ENCODE data around the gene PNPLA7. TPM values are rescaled to one million over a fixed set of nuclear protein-coding genes. Genes with fewer than 3 reads are reported as not detected.

Gene PNPLA7
- total RNA-seq, 1 donor from 2014 or later: 8.8 TPM

GRCh38 chr9:137478613-137478961 is 71.6 kb downstream of the PNPLA7 start:
- Mint-ChIP-seq H3K4me1 (ENCODE audit: low read depth) (no peaks in the 10 kb centered on the region), H3K27me3 (peaks cover 6% of the 10 kb centered on the region), H3K27ac (no peak overlapping the region), H3K36me3 (ENCODE audit: insufficient read depth) (peaks cover 7% of the 10 kb centered on the region), H3K9me3 (ENCODE audit: low read depth) (peaks cover 14% of the 10 kb centered on the region), H3K4me3 (ENCODE audit: low read depth) (no peak overlapping the region)
- no peak for TF ChIP-seq CTCF (IDR thresholded peaks at IDR 0.05; ENCODE audit: unreplicated experiment)
- DNase-seq (ENCODE audit: low spot score, unreplicated experiment): no peak

- TF ChIP-seq CTCF (IDR thresholded peaks at IDR 0.05; ENCODE audit: unreplicated experiment): no peak
- Mint-ChIP-seq H3K4me3 (ENCODE audit: low read depth) (no peak overlapping the region), H3K4me1 (ENCODE audit: low read depth) (no peaks in the 10 kb centered on the region), H3K27ac (no peak overlapping the region), H3K9me3 (ENCODE audit: low read depth) (peaks cover 20% of the 10 kb centered on the region), H3K36me3 (ENCODE audit: insufficient read depth) (peaks cover 9% of the 10 kb centered on the region), H3K27me3 (peaks cover 6% of the 10 kb centered on the region)
- no peak for DNase-seq (ENCODE audit: low spot score, unreplicated experiment)
Measured at GRCh38 chr9:137477778-137478612, 72.2 kb downstream of the PNPLA7 start.

GRCh38 chr9:137476856-137477255 is 73.3 kb downstream of the PNPLA7 start:
- Mint-ChIP-seq H3K27ac (no peak overlapping the region), H3K4me3 (ENCODE audit: low read depth) (no peak overlapping the region)

GRCh38 chr9:137475666-137476065 is 74.5 kb downstream of the PNPLA7 start:
- no peak for DNase-seq (ENCODE audit: low spot score, unreplicated experiment)
- Mint-ChIP-seq H3K9me3 (ENCODE audit: low read depth) (peaks cover 21% of the 10 kb centered on the region), H3K4me3 (ENCODE audit: low read depth) (no peak overlapping the region), H3K4me1 (ENCODE audit: low read depth) (no peaks in the 10 kb centered on the region), H3K27me3 (peaks cover 7% of the 10 kb centered on the region), H3K36me3 (ENCODE audit: insufficient read depth) (peaks cover 9% of the 10 kb centered on the region), H3K27ac (no peak overlapping the region)
- TF ChIP-seq CTCF (IDR thresholded peaks at IDR 0.05; ENCODE audit: unreplicated experiment): no peak

More at GRCh38 chr9:137476856-137477255, 73.3 kb downstream of the PNPLA7 start:
- no peak for TF ChIP-seq CTCF (IDR thresholded peaks at IDR 0.05; ENCODE audit: unreplicated experiment)
- H3K27me3 Mint-ChIP-seq: peaks cover 6% of the 10 kb centered on the region
- DNase-seq (ENCODE audit: low spot score, unreplicated experiment): no peak
- no peaks in the 10 kb centered on the region for H3K4me1 Mint-ChIP-seq (ENCODE audit: low read depth)
- peaks cover 21% of the 10 kb centered on the region for H3K9me3 Mint-ChIP-seq (ENCODE audit: low read depth)
- peaks cover 9% of the 10 kb centered on the region for H3K36me3 Mint-ChIP-seq (ENCODE audit: insufficient read depth)

- TF ChIP-seq CTCF (IDR thresholded peaks at IDR 0.05; ENCODE audit: unreplicated experiment): no peak
- H3K4me1 Mint-ChIP-seq (ENCODE audit: low read depth): no peaks in the 10 kb centered on the region
- H3K4me3 Mint-ChIP-seq (ENCODE audit: low read depth): no peak overlapping the region
- no peak for DNase-seq (ENCODE audit: low spot score, unreplicated experiment)
- H3K27ac Mint-ChIP-seq: no peak overlapping the region
- H3K27me3 Mint-ChIP-seq: peaks cover 4% of the 10 kb centered on the region
- peaks cover 9% of the 10 kb centered on the region for H3K36me3 Mint-ChIP-seq (ENCODE audit: insufficient read depth)
- peaks cover 21% of the 10 kb centered on the region for H3K9me3 Mint-ChIP-seq (ENCODE audit: low read depth)
Measured at GRCh38 chr9:137474271-137474670, 75.9 kb downstream of the PNPLA7 start.

Data from progenitor cell of endocrine pancreas (in vitro differentiated cells).